Activated T-cell treated with anti-CD3 and anti-CD28 coated beads for 1 hour (primary cell): ENCODE measurements around the gene KAT14.
"Not testable (repeated sequence)": the region's sequence is repeated elsewhere in the genome, so short reads cannot be mapped to it uniquely, and the experiment has no call there.

Experiments used
- DNase-seq: peaks from one replicate; pipeline ENCODE4 v3.0.0-alpha.2; 2020; ENCODE audit warnings: low read depth

The KAT14 gene

DNA sequence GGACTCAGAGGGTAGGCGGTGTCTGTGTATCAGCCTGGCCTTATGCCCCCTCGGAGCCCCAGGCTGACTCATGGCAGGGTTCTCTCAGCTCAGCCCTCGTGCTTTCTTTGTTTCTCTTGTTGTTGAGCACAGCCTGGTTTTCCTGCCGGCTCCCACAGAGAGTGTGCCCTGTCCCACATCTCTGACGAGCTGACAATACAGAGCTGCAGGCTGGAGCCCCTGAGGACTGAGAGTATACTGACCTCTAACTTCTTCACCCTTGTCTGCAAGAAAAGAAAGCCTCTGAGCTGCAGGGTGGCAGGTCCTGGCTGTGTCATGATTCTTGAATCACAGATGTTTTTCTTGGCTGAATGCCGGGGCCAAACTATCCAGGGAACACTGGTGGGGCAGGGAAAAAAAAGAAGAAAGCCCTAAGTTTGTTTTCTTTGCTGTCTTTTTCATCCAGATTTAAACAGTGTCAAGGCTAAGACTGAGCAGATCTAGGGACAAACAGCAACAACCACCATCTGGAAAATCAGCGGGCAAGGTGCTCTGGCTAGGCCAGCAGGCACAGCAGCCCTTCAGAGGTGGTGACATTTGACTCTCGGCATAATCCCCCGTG, 87.4 kb downstream of the KAT14 start:
- no peak for DNase-seq

DNA sequence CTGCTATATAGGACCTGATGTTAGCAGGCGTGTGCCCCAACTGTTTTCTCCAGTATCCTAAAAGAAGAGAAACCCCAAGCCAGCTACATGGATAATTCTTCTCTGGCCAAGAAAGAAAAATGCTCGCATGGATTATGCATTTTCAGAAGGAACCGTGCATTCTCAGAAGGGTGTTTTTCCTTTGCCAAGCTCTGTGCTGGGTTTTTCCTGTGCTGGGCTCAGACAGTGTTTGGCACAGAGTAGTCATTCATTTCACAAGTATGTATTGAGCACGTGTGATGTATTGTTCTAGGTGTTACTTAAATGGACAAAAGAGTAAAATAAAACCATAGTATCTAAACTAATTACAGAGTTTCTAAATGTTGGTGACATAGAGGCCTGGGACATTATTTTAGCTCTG, 88.0 kb downstream of the KAT14 start:
- DNase-seq, result no peak

DNA sequence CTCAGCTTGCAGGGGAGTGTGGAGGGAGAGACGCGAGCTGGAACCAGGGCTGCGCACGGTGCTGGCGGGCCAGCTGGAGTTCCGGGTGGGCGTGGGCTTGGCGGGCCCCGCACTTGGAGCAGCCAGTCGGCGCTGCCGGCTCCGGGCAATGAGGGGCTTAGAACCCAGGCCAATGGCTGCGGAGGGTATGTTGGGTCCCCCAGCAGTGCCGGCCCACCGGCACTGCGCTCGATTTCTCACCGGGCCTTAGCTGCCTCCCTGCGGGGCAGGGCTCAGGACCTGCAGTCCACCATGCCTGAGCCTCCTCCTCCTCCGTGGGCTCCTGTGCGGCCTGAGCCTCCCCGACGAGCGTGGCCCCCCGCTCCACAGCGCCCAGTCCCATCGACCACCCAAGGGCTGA, 89.1 kb downstream of the KAT14 start:
- not testable (repeated sequence) for DNase-seq

DNA sequence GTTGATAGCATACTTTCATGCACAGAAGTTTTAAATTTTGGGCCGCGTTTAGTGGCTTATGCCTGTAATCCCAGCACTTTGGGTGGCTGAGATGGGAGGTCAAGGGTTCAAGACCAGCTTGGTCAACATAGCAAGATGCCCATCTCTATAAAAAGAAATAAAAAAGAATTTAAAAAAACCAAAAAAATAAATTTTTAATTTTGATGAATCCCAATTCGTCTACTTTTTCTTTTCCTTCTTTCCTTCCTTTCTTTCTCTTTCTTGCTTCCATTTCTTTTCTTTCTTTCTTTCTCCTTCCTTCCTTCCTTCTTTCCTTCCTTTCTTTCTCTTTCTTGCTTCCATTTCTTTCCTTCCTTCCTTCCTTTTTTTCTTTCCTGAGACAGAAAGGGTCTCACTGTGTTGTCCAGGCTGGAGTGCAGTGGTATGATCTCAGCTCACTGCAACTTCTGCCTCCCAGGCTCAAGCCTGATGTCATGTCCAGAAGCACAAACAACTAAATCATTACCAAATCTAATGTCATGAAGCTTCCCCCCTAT, 95.8 kb downstream of the KAT14 start:
- no peak for DNase-seq
